BLaER1 (cell line): ENCODE results near the gene HS6ST3.
A peak's percentile ranks its signal among the peaks of the same experiment; 100 is the strongest.

Experiments
- H3K27ac ChIP-seq: shearing (Covaris generic); formaldehyde crosslinking; 2 replicates; pipeline ENCODE4 v1.8.1; 2022
- H3K27me3 ChIP-seq: shearing (Covaris generic); formaldehyde crosslinking; 2 replicates; pipeline ENCODE4 v1.8.1; 2022
- H3K36me3 ChIP-seq: shearing (Covaris generic); formaldehyde crosslinking; 2 replicates; pipeline ENCODE4 v1.8.1; 2022
- H3K4me1 ChIP-seq: shearing (Covaris generic); formaldehyde crosslinking; 2 replicates; pipeline ENCODE4 v1.8.1; 2022
- H3K4me2 ChIP-seq: shearing (Covaris generic); formaldehyde crosslinking; 2 replicates; pipeline ENCODE4 v1.8.1; 2022
- H3K4me3 ChIP-seq: shearing (Covaris generic); formaldehyde crosslinking; 2 replicates; pipeline ENCODE4 v1.8.1; 2022
- H3K9ac ChIP-seq: shearing (Covaris generic); formaldehyde crosslinking; 2 replicates; pipeline ENCODE4 v1.8.1; 2022
- H3K9me3 ChIP-seq: shearing (Covaris generic); formaldehyde crosslinking; 2 replicates; pipeline ENCODE4 v1.8.1; 2022
- H4K20me1 ChIP-seq: shearing (Covaris generic); formaldehyde crosslinking; 2 replicates; pipeline ENCODE4 v1.8.1; 2022
- Cebpa-rat ChIP-seq: shearing (Covaris generic); IDR thresholded peaks from 2 replicates; pipeline ENCODE4 v1.8.1; 2022

HS6ST3 gene

GRCh38 chr13:96783057-96783456, 693.1 kb downstream of the HS6ST3 start:
- H3K27me3 ChIP-seq: no peaks in the 10 kb centered on the region
- no peak for TF ChIP-seq Cebpa-rat

DNA sequence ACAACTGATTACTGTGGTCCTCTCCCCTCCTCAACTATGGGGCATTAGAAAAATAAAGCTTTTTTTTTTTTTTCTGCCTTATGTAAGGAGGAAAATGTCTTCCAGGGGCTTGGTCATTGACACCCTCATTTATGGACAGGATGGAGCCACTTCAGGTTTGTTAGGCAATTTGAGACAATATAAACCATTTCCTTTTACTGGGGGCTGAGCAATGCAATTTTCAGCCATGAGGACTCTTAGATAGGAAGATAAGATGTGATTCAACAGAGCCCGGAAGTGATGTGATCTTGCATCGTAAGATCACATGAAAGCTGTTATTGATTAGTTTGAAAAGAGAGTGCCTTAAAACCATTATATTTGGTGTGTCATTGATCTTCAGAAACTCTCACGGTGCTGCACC, 693.6 kb downstream of the HS6ST3 start:
- no peak overlapping the region for H3K4me3 ChIP-seq

More at GRCh38 chr13:96783057-96783456, 693.1 kb downstream of the HS6ST3 start:
- H3K4me1 ChIP-seq: no peaks in the 10 kb centered on the region
- no peak overlapping the region for H3K9ac ChIP-seq
- H3K9me3 ChIP-seq: peaks cover 4% of the 10 kb centered on the region; the same call in 1 of the 2 replicates
- H3K4me2 ChIP-seq: no peak overlapping the region
- H3K36me3 ChIP-seq: no peaks in the 10 kb centered on the region
- H4K20me1 ChIP-seq: no peaks in the 10 kb centered on the region
- no peak overlapping the region for H3K4me3 ChIP-seq
- no peak overlapping the region for H3K27ac ChIP-seq

GRCh38 chr13:96785986-96786385, 696.1 kb downstream of the HS6ST3 start:
- H3K27ac ChIP-seq: no peak overlapping the region
- no peaks in the 10 kb centered on the region for H3K27me3 ChIP-seq
- no peaks in the 10 kb centered on the region for H3K9me3 ChIP-seq
- H3K4me1 ChIP-seq: no peaks in the 10 kb centered on the region
- no peaks in the 10 kb centered on the region for H4K20me1 ChIP-seq
- H3K9ac ChIP-seq: no peak overlapping the region
- H3K4me2 ChIP-seq: no peak overlapping the region
- H3K36me3 ChIP-seq: no peaks in the 10 kb centered on the region
- H3K4me3 ChIP-seq: no peak overlapping the region
- TF ChIP-seq Cebpa-rat: no peak

More for the DNA sequence above, 693.6 kb downstream of the HS6ST3 start:
- Histone ChIP-seq H3K27me3 (no peaks in the 10 kb centered on the region), H3K36me3 (no peaks in the 10 kb centered on the region), H3K4me2 (no peak overlapping the region), H3K4me1 (no peaks in the 10 kb centered on the region), H3K9me3 (0 out of 2 replicates have a peak, but pooled peaks cover 2% of the 10 kb centered on the region), H3K9ac (no peak overlapping the region), H3K27ac (no peak overlapping the region), H4K20me1 (no peaks in the 10 kb centered on the region)
- TF ChIP-seq Cebpa-rat: no peak

DNA sequence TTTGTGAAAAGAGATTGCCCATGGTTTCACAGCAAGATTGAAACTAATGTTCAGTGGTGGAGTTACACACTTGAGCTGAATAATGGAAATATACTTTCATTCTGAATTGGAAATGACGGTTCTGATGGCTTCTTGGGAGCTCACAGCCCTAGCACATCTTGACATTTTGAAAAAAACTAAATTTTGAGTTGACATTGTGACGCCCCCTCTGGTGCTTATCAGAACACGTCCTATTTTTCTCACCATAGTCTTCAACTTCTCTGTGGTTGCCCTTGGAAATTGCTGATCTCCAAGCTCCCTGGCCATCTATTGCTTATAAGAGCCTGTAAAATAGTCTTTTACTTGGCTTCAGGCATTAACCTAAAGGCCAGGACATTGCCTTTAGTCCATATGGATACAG, 702.3 kb downstream of the HS6ST3 start:
- Histone ChIP-seq H3K36me3 (no peaks in the 10 kb centered on the region), H3K4me2 (no peak overlapping the region), H3K9me3 (no peaks in the 10 kb centered on the region), H3K4me1 (peaks cover 16% of the 10 kb centered on the region; the same call in 1 of the 2 replicates), H3K27me3 (no peaks in the 10 kb centered on the region), H3K4me3 (no peak overlapping the region), H3K9ac (no peak overlapping the region), H4K20me1 (no peaks in the 10 kb centered on the region), H3K27ac (no peak overlapping the region)
- TF ChIP-seq Cebpa-rat: no peak

DNA sequence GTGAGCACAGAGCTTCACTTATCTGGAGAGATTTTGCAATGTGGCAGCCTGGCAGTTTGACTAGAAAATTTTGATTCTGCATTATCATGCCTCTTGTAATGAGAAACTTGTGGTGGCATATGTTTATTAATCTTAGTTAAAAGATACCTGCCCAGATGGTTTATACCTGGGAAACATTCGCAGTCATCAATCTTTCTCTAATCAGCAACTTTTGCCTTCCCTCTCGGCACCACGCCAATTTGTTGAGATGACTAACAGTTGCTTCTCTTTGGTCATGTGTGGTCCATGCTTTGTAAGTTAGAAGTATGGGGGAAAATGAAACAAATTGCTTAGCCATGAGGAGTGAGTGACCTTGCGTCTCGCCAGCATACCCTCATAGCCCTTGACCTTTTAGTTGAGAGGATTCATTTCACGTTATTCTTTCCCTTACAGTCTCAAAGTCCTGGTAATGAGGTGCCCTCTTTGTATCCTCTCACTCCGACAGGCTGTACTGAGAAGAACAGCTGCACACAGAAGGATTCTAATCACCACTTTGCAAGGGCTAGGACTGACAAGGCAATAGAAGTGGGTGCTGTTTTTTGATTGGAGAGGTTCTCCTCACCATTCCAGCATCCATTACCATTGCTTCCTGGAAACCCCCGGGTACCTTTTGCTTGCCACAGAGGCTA, 703.0 kb downstream of the HS6ST3 start:
- Histone ChIP-seq H3K9ac (no peak overlapping the region), H3K4me3 (no peak overlapping the region), H3K36me3 (no peaks in the 10 kb centered on the region), H3K9me3 (no peaks in the 10 kb centered on the region), H3K27me3 (no peaks in the 10 kb centered on the region), H3K27ac (no peak overlapping the region), H3K4me2 (no peak overlapping the region), H4K20me1 (no peaks in the 10 kb centered on the region), H3K4me1 (peaks cover 16% of the 10 kb centered on the region; the same call in 1 of the 2 replicates)
- no peak for TF ChIP-seq Cebpa-rat

DNA sequence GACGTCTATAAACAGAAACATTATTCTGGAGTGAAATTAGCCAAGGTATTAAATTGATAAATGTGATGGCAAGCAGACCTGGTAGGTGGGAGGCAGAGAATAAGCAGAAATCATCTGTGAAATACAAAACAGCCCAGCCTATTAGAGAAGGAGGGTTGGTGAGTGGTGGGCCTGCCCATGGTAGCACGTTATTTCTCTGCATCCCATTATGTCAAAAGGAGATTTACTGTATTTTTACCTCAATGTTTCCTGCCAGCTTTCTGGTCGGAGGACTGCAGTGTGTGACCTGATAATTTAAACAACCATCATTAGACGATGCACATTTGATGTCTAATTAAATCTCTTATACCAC, 703.5 kb downstream of the HS6ST3 start:
- Histone ChIP-seq H3K4me2 (no peak overlapping the region), H3K27ac (no peak overlapping the region), H3K27me3 (no peaks in the 10 kb centered on the region), H3K9ac (no peak overlapping the region), H3K4me1 (peaks cover 16% of the 10 kb centered on the region; the same call in 1 of the 2 replicates), H3K36me3 (no peaks in the 10 kb centered on the region), H3K9me3 (no peaks in the 10 kb centered on the region), H4K20me1 (no peaks in the 10 kb centered on the region), H3K4me3 (no peak overlapping the region)
- TF ChIP-seq Cebpa-rat: no peak

DNA sequence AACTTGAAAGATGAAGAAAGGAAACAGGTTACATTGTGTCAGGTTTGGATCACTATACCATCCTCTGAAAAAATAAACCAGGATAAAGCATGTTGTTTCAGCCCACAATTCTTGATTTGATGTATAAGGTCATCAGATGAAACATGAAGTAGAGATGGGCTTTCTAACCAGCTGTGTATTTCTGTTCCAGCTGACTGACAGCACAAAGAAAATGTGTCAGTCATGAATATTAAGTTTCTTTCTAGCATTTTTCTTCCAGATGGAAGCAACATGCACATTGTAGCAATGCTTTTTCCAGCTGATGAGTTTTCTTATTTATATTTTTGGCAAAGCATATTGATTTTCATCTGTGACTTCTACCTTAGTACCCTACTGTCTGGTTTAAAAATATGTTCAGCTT, 704.8 kb downstream of the HS6ST3 start:
- TF ChIP-seq Cebpa-rat: no peak
- H3K9ac ChIP-seq: no peak overlapping the region
- H3K4me2 ChIP-seq: no peak overlapping the region

GRCh38 chr13:96795670-96796069, 705.8 kb downstream of the HS6ST3 start:
- Histone ChIP-seq H3K4me1 (peaks cover 16% of the 10 kb centered on the region; the same call in 1 of the 2 replicates), H4K20me1 (no peaks in the 10 kb centered on the region), H3K4me3 (no peak overlapping the region), H3K27me3 (no peaks in the 10 kb centered on the region), H3K27ac (no peak overlapping the region), H3K4me2 (peak overlapping the region; percentile 14; the same call in 1 of the 2 replicates), H3K36me3 (no peaks in the 10 kb centered on the region), H3K9me3 (no peaks in the 10 kb centered on the region), H3K9ac (no peak overlapping the region)
- no peak for TF ChIP-seq Cebpa-rat

More for the DNA sequence above, 704.8 kb downstream of the HS6ST3 start:
- Histone ChIP-seq H3K4me1 (peaks cover 16% of the 10 kb centered on the region; the same call in 1 of the 2 replicates), H4K20me1 (no peaks in the 10 kb centered on the region), H3K27ac (no peak overlapping the region), H3K27me3 (no peaks in the 10 kb centered on the region), H3K4me3 (no peak overlapping the region), H3K36me3 (no peaks in the 10 kb centered on the region), H3K9me3 (no peaks in the 10 kb centered on the region)

- no peak for TF ChIP-seq Cebpa-rat
- H3K27me3 ChIP-seq: no peaks in the 10 kb centered on the region
- no peak overlapping the region for H3K9ac ChIP-seq
Measured at GRCh38 chr13:96796091-96796633, 706.3 kb downstream of the HS6ST3 start.

DNA sequence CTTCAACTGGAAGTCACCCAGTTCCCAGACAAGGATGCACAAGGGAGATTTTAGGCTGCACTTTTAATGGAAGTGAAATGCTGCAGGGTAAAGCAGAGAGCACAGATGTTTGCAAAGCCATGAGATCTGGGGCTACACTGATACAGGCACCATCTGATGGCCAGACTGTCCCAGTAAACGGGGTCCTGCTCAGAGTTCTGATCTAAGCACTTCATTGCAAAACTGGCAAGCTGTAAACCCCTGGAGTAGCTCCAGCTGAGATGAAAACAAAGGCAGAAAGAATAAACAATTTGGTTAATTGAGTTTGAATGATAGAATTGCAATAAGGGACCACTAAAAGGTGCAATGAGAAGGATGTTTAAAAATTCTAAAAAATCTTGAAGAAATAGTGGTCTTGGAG, 707.2 kb downstream of the HS6ST3 start:
- Histone ChIP-seq H3K4me1 (peaks cover 16% of the 10 kb centered on the region; the same call in 1 of the 2 replicates), H3K4me3 (no peak overlapping the region), H3K9me3 (no peaks in the 10 kb centered on the region), H3K4me2 (no peak overlapping the region), H4K20me1 (no peaks in the 10 kb centered on the region), H3K27ac (no peak overlapping the region), H3K27me3 (no peaks in the 10 kb centered on the region), H3K9ac (no peak overlapping the region), H3K36me3 (no peaks in the 10 kb centered on the region)
- TF ChIP-seq Cebpa-rat: no peak

More at GRCh38 chr13:96796091-96796633, 706.3 kb downstream of the HS6ST3 start:
- no peak overlapping the region for H3K27ac ChIP-seq
- H3K4me3 ChIP-seq: no peak overlapping the region
- H3K4me2 ChIP-seq: peak overlapping the region; percentile 14; the same call in 1 of the 2 replicates
- H3K9me3 ChIP-seq: no peaks in the 10 kb centered on the region
- H3K4me1 ChIP-seq: peaks cover 16% of the 10 kb centered on the region; the same call in 1 of the 2 replicates
- no peaks in the 10 kb centered on the region for H3K36me3 ChIP-seq
- no peaks in the 10 kb centered on the region for H4K20me1 ChIP-seq
